ENCODE measurements around the gene MAPK12.

The MAPK12 gene

GRCh38 chr22:50261615-50262459 lies at the start of gene MAPK12:
TSS of gene MAPK12 (minus strand) at chr22:50261683. CDS start at chr22:50261509, 174 bp downstream.
- no peak for DNase-seq

- no peak for DNase-seq
These were observed 49.5 kb upstream of the MAPK12 start for GRCh38 chr22:50310949-50311444.

DNA sequence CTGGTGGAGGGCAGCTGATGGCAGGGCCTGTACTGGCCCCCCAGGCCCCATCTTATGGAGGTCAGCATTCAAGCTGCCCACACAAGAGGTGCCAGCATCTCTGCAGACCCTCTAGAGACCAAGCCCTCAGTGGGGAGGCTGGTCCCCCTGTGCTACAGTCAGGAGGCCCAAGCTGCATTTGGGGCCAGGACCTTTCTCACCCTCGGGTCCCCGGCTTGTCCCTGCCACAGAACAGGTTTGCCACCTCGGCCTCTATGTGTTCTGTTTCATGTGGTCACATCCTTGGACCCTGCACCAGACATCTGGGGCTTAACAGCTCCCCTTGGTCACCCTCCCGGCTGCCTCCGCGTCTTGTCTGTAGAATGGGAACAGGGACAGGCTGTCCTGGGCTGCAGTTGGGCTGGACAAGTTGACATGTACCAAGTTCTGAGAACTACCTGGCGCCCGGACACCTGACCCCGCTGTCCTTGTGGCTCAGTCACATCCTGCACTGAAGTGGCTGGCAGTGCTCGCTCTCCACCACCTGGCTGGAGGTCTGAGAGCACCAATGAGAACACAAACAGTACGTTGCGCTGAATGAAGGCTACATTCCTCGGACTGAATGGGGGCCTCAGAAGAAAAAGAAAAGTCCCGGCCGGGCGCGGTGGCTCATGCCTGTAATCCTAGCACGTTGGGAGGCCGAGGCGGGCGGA lies 48.7 kb upstream of the MAPK12 start:
- DNase-seq: no peak

- DNase-seq: no peak
These were observed 48.1 kb upstream of the MAPK12 start for GRCh38 chr22:50309601-50309991.

DNA sequence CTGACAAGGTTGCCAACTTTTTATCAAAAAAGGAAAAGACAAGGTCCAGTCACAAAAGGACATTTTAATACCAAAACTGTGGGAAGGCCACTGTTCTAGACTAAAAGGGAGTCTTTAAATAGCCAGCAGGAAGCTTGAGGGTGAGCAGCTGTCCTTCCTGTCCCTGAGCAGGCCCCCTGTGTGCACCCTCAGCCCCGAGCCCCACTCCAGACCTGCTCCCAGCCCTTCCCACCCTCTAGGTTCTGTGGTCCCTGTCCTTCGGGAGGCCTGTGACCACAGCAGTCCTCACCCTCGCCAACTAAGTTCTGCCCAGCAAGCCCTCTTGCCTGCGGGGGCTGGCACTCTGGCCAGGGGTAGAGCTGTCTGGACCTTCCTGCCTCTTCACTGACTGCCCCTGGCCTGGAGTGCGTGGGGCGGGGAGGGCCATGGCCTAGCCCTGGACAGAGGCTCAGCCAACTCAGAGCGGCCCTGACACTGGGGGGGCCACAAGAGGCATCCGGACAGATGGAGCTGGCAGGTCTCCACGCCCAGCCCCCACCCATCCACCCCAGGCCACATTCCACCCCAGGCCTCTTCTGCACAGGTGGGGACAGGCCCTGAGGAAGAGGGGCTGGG lies 47.6 kb upstream of the MAPK12 start:
- DNase-seq: no peak

DNA sequence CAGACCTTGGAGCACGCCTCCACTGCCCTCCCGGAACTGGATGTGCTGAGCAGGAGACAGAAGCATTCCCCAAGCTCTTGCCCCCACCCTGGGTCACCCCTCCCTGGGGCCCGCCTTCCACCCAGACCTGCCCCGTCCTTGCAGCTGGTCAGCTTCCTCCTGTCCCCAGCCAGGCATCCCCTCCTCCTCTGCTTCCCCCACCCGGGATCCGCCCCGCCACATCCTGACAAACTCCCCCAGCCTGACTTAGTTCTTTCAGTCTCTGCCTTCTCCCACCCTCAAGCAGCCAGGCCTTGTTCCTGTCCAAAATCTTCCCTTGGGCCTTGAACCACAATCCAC lies 47.1 kb upstream of the MAPK12 start:
- peak; percentile 61 for DNase-seq

DNA sequence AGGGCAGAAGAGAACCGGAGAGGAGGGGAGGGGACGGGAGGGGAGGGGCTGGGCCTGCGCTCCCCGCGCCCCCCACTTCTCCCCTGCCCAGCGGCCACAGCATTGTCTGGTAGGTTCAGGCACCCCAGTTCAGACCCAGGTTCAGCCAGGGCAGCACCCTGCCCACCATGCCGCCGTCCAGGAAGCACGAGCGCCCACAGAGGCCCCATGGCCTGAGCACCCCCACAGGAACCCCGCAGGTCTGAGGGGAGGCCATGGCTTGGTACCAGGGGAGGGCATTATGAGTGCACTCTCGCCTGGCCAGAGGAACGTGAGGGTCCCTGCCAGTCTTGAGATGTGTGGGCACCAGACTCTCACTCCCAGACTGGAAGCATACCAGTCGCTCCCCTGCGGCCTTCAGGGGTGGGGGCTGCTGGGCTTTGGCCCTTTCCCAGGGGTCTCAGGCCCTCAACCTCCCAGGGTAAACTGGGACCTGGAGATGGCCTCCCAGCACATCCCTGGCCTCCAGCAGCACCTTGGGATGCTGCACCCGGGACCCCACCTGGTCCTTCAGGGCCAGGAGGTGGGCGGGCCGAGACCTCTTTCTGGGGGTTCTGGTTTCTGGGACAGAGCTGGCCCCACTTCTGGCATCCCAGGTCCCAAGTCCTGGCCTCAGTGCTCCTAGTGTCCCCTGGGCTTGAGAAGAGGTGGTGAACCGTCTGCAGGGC lies 46.6 kb upstream of the MAPK12 start:
- DNase-seq: no peak

GRCh38 chr22:50306753-50307749 lies 45.6 kb upstream of the MAPK12 start, which contains the start of gene PLXNB2:
TSS of gene PLXNB2 (minus strand) at chr22:50307646. CDS start at chr22:50290584, 17,062 bp downstream.
- DNase-seq: peak; percentile 60

DNA sequence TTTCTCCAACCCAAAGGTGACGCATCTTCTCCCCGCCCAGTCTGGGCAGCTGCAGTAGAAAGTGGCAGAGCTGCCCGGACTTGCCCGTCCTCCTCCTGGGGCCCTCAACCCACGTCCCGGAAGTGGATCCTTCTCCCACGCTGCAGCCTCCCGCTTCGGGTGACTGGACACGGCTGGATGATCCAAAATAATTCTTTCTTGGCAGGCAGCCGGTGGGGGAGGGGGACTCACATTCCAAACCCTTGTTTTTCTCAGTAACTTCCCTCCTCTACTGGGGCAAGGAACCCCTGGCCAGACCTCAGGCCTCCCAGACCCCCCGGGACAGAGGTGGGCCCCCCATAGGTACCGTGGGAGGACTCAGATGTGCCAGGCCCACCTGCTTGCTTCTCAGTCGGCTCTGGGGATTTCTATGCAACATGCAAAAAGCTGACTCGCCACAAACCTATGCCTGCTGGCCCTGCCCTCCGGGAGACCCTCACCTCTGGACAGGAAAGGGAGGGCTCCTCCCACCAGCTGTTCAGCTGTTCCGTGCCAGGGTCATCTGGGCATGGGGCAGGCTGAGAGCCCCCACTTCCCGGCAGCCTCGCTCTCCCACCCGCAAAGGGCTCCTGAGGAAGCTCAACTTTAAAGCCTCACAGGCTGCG lies 44.6 kb upstream of the MAPK12 start:
- peak; percentile 59 for DNase-seq

- no peak for DNase-seq
These were observed 44.0 kb upstream of the MAPK12 start for GRCh38 chr22:50305393-50305922.

DNA sequence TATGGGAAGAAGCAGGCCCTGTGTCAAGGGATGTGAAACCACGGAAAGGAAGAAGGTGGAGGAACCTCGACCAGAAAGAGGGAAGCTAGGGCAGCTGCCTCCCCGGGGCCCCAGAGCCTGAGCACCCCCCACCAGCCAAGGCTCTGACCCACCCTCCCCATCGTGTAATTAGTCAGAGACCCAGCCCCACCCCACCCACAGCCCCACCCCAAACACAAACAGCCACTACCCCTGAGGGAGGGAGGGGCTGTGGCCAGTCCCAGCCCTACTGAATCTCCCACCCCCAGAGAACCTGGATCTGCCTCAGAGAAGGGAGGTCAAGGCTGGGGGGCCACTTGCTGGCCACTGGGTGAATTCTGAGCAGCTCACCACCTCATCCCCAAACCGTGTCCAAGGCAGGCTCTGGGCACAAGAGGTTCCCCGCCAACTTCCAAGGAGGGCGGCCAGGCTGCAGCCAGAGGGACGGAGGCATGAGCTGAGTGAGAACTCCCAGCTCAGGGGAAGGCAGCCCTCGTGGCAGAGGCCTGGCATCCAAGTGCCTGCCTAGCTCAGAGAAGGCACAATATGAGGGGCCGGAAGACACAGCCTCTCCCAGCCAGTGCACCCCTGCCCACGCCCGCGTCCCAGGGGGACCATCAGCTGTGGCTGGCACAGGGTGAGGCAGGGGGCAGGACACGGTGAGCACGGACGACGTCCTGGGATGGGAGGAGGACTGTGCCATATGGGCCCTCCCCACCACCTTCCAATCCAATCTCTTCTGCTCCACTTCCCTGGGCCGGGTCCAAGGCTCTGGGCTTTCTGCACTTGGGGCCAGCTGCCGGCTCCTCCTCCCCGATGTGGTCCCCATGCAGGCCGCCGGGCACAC lies 43.3 kb upstream of the MAPK12 start:
- DNase-seq: peak; percentile 63

GRCh38 chr22:50303848-50304527 lies 42.5 kb upstream of the MAPK12 start:
- DNase-seq: peak; percentile 58

DNA sequence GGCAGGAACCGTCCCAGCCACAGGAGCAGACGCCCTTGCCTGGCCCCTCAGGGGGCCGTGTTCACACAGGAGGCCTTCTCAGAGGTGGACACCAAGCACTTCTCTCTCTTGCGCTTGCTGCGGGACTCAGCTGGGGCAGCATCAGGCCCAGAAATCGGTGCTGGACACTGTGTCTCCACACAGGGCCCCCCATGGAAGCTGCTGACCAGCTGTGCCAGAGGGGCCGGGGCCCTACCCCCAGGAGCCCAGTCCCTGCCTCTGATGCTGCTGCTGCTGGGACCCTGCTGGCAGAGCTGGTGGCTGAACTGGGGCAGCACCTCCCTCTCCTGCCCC lies 42.0 kb upstream of the MAPK12 start:
- DNase-seq: no peak

DNA sequence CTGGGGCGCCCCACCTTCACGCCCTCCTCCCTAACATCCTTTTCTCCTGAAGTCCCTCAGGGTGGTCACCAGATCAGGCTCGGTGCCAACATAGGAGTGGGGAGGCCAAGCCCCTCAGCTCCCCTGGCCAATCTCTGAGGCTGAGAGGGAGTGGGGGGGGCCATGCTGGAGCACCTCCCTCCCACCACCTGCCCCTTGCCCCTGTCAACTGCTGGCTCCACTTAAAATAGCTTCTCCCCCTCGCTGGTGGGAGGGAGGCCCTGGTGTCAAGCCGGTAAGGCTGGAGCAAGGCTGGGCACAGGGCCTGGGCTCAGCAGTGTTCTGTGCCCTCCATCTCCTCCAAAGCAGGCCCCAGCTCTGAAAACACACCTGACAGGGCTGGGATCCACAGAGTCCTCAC lies 41.1 kb upstream of the MAPK12 start:
- no peak for DNase-seq

GRCh38 chr22:50302041-50302541 lies 40.6 kb upstream of the MAPK12 start:
- peak; percentile 42 for DNase-seq

DNA sequence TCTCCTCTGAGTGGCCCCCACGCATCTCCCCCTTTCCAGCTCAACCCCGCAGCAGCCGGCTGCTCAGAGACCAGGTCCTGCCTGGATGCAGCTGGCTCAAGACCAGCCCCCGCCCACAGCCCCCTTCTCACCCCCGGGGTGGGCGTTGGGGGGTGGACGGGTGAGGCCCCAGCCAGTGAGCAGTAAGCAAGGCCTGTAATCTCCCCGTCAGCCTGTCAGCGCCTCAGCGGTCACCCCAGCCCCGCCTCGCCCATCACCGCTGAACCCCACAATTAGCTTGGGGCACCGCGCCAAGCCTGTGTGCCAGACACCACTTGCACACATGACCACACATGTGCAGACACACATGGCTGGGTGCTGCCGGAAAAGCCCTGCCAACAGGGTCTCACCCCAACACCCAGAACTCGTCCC lies 40.1 kb upstream of the MAPK12 start:
- no peak for DNase-seq

GRCh38 chr22:50300620-50301257 lies 39.3 kb upstream of the MAPK12 start:
- DNase-seq: no peak

DNA sequence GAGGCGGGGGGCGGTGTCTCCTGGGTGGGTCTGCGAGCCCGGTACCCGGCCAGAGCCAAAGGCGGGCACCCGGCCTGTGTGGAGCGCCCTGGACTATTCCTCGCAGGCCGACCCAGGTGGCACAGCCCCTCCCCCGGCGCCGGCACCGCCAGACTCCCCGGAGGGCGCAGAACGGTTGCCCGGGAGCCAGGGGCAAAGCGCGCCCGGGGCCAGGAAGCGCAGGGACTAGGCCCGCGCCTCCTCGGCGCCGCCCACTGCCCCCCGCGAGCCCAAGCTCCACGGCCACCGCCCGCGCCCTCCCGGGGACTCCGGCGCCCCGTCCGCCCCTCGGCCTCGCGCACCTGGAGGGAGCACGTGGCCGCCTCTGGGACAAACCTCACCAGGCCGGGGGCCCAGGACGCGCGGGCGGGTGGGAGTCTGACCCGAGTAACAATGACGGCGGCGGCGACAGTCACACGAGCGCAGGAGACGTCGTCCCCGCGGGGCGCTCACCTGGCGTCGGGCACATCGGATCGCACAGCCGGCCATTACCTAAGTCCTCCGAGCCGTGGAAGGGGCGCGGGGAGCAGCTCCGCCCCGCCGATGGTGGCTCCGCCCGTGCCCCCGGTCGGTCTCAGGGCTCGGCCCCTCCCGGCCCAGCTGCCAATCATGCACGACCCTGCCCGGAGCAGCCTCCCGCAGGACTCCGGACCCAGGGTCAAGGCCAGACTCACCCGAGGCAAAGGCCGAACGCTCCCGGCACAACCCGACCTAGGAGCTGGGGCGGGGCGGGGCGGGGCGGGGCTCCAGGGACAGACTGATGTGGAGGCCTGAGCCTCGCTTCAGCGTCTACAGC lies 38.5 kb upstream of the MAPK12 start:
- DNase-seq: no peak
